ENCODE measurements around the gene PGAM5.

PGAM5 gene

DNA sequence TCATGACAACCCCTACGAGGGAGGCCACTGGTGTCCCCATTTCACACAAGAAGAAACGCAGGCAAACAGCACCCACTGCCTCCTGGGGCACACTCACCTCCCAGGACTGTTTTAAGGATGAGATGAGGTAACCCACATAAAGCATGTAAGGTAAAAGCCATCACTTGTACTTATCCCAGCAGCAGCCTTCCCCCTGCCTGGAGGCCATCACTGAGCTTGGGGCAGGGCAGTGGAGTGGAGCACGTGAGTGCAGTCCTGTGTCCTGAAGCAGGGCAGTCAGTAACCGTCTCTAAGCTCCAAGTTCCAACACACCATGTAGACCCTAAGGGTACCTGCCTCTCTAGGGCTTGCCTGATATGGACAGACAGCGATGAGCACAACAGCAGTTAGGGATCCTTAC, 25.2 kb upstream of the PGAM5 start:
- TF ChIP-seq, protein P1, sequence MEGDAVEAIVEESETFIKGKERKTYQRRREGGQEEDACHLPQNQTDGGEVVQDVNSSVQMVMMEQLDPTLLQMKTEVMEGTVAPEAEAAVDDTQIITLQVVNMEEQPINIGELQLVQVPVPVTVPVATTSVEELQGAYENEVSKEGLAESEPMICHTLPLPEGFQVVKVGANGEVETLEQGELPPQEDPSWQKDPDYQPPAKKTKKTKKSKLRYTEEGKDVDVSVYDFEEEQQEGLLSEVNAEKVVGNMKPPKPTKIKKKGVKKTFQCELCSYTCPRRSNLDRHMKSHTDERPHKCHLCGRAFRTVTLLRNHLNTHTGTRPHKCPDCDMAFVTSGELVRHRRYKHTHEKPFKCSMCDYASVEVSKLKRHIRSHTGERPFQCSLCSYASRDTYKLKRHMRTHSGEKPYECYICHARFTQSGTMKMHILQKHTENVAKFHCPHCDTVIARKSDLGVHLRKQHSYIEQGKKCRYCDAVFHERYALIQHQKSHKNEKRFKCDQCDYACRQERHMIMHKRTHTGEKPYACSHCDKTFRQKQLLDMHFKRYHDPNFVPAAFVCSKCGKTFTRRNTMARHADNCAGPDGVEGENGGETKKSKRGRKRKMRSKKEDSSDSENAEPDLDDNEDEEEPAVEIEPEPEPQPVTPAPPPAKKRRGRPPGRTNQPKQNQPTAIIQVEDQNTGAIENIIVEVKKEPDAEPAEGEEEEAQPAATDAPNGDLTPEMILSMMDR (IDR thresholded peaks at IDR 0.05; ENCODE audit: low read depth, low read length, poor library complexity, severe bottlenecking), result no peak
- no peak for TF ChIP-seq EZH2phosphoT487 (IDR thresholded peaks at IDR 0.05; ENCODE audit: borderline replicate concordance, low read length)
- no peak overlapping the region for H3K27ac ChIP-seq (ENCODE audit: low read depth, low read length)
- peaks cover 48% of the 10 kb centered on the region for H3K36me3 ChIP-seq (ENCODE audit: control insufficient read depth, low read length)
- H3K9me3 ChIP-seq (ENCODE audit: control insufficient read depth, insufficient read depth, low read length), result no peaks in the 10 kb centered on the region
- H3K4me3 ChIP-seq (ENCODE audit: low read length), result peak overlapping the region; percentile 75
- peaks cover 82% of the 10 kb centered on the region for H3K79me2 ChIP-seq (ENCODE audit: control insufficient read depth, low read length)
- H3K27me3 ChIP-seq (ENCODE audit: control insufficient read depth, low read length), result no peaks in the 10 kb centered on the region
- H4K20me1 ChIP-seq (ENCODE audit: control insufficient read depth, insufficient read depth, low read depth, low read length), result peaks cover 15% of the 10 kb centered on the region
- H3K9me2 ChIP-seq (replicated peaks; ENCODE audit: control insufficient read depth, low read length), result no peaks in the 10 kb centered on the region
- H3F3A ChIP-seq (ENCODE audit: control insufficient read depth, insufficient read depth), result 0 out of 2 replicates have a peak, but pooled peaks cover 6% of the 10 kb centered on the region
- peaks cover 35% of the 10 kb centered on the region for H3K4me1 ChIP-seq (ENCODE audit: control insufficient read depth, low read length)
- H3K4me2 ChIP-seq (ENCODE audit: low read length), result peak overlapping the region; percentile 89

DNA sequence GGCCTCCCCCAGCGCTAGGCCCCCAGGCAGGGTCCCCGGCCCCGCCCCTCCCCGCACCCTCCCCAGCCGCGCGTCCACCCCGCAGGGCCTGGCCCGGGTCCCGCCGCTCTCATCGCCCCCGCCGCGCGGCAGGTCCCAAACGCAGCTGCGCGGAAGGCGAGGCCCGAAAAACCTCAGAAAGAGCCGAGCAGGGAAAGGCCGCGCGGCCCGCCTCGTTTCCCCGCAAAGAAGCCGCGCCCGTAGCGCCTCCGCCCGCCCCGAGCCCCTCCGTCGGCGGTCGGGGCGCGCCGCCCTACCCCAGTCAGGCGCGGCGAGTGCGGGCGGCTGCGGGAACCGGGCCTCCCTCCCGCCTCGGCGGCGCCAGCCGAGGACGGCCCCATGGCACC, 23.8 kb upstream of the PGAM5 start:
- H3K9me3 ChIP-seq (ENCODE audit: control insufficient read depth, insufficient read depth, low read length), result no peaks in the 10 kb centered on the region; the same call in 1 of the 2 replicates

DNA sequence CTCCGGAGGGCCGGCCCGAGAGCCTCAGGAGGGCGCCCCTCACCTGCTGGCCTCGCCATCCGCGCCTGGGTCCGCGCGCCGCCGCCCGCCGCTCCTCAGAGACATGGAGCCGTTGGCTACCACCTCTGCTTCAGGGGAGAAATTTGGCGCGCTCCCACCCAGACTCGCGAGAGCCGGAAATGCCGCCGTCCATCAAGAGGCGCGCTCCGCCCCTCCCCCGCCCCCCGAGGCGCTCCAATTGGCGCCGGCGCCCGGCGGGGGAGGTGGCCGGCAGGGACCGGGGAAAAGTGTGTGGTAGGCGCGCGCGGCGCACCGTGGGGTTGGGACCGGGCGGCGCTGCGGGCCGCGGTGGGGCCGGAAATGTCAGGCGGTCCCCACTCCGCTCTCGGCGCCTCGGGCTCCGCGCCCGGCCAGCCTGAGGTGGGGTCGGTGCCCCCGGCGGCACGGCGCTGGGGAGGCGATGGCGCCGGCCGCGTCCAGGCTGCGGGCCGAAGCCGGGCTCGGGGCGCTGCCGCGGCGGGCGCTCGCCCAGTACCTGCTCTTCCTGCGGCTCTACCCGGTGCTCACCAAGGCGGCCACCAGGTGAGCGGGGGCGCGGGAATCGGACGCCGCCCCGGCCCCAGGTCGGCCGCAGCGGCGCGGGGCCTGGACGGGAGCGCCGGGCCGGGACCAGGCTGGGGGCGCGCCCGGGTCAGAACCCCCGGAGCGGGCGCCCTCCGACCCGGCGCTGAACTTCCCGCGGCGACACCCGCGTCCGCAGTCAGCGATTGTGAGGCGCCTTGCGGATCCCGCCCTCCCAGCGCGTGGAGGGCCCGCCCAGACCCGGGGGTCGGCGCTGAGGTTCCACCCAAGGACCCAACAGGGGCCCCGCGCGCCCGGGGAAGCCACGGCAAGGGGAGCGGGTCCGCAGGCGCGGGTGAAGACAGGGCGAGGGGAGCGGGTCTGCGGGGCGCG, 23.2 kb upstream of the PGAM5 start, which contains the start of the genes POLE and PXMP2:
Gene POLE, minus strand, starts transcription at position 132 of the 954 bp plus-strand sequence. Its CDS starts 27 bp downstream, at position 105.
Gene PXMP2, plus strand, starts transcription at position 377 of the 954 bp plus-strand sequence. Its CDS starts 84 bp downstream, at position 461.
- Histone ChIP-seq H3K27ac (ENCODE audit: low read depth, low read length) (peak within 1 kb of the TSS; percentile 41), H4K20me1 (ENCODE audit: control insufficient read depth, insufficient read depth, low read depth, low read length) (peaks cover 15% of the 10 kb centered on the region), H3K4me3 (ENCODE audit: low read length) (peak within 1 kb of the TSS; percentile 75), H3F3A (ENCODE audit: control insufficient read depth, insufficient read depth) (peaks cover 15% of the 10 kb centered on the region), H3K79me2 (ENCODE audit: control insufficient read depth, low read length) (peaks cover 64% of the 10 kb centered on the region), H3K4me1 (ENCODE audit: control insufficient read depth, low read length) (peaks cover 35% of the 10 kb centered on the region), H3K9me2 (replicated peaks; ENCODE audit: control insufficient read depth, low read length) (no peaks in the 10 kb centered on the region), H3K9me3 (ENCODE audit: control insufficient read depth, insufficient read depth, low read length) (no peaks in the 10 kb centered on the region; the same call in 1 of the 2 replicates), H3K36me3 (ENCODE audit: control insufficient read depth, low read length) (peaks cover 50% of the 10 kb centered on the region), H3K27me3 (ENCODE audit: control insufficient read depth, low read length) (no peaks in the 10 kb centered on the region), H3K4me2 (ENCODE audit: low read length) (peak within 1 kb of the TSS; percentile 89)
- TF ChIP-seq, protein P1 (IDR thresholded peaks at IDR 0.05; ENCODE audit: low read depth, low read length, poor library complexity, severe bottlenecking), result no peak
- no peak for TF ChIP-seq EZH2phosphoT487 (IDR thresholded peaks at IDR 0.05; ENCODE audit: borderline replicate concordance, low read length)

More for the DNA sequence above, 23.8 kb upstream of the PGAM5 start:
- peak overlapping the region; percentile 75 for H3K4me3 ChIP-seq (ENCODE audit: low read length)
- H3F3A ChIP-seq (ENCODE audit: control insufficient read depth, insufficient read depth), result peaks cover 14% of the 10 kb centered on the region
- H3K4me1 ChIP-seq (ENCODE audit: control insufficient read depth, low read length), result peaks cover 35% of the 10 kb centered on the region
- H3K27ac ChIP-seq (ENCODE audit: low read depth, low read length), result peak overlapping the region; percentile 41
- peak overlapping the region; percentile 89 for H3K4me2 ChIP-seq (ENCODE audit: low read length)
- H3K79me2 ChIP-seq (ENCODE audit: control insufficient read depth, low read length), result peaks cover 70% of the 10 kb centered on the region
- TF ChIP-seq, protein P1 (IDR thresholded peaks at IDR 0.05; ENCODE audit: low read depth, low read length, poor library complexity, severe bottlenecking), result no peak
- no peak for TF ChIP-seq EZH2phosphoT487 (IDR thresholded peaks at IDR 0.05; ENCODE audit: borderline replicate concordance, low read length)
- H3K27me3 ChIP-seq (ENCODE audit: control insufficient read depth, low read length), result no peaks in the 10 kb centered on the region
- peaks cover 15% of the 10 kb centered on the region for H4K20me1 ChIP-seq (ENCODE audit: control insufficient read depth, insufficient read depth, low read depth, low read length)
- H3K9me2 ChIP-seq (replicated peaks; ENCODE audit: control insufficient read depth, low read length), result no peaks in the 10 kb centered on the region
- peaks cover 48% of the 10 kb centered on the region for H3K36me3 ChIP-seq (ENCODE audit: control insufficient read depth, low read length)

Measured in DOHH2 (cell line).